NT2/D1 (cell line): Measurements from ENCODE around the gene CLCF1.

ENCODE experiments used
- SUZ12 ChIP-seq: IDR thresholded peaks from 2 replicates; pipeline ENCODE4 v1.6.1; 2011; ENCODE audit not compliant: insufficient read length, insufficient read depth; ENCODE audit errors: extremely low read depth
- YY1 ChIP-seq: IDR thresholded peaks from 2 replicates; pipeline ENCODE4 v1.6.1; 2011; ENCODE audit not compliant: insufficient read length, insufficient read depth
- ZNF274 ChIP-seq: IDR thresholded peaks from 2 replicates; pipeline ENCODE4 v1.6.1; 2011; ENCODE audit warnings: mild to moderate bottlenecking, low read depth, low read length

- no peak for TF ChIP-seq SUZ12
- TF ChIP-seq ZNF274, result no peak
- TF ChIP-seq YY1, result no peak
Observed at GRCh38 chr11:67332081-67332691, 41.2 kb downstream of the CLCF1 start.
